Fibroblast of lung (primary cell): ENCODE data around the gene P2RX4. TPM values are rescaled to one million over a fixed set of nuclear protein-coding genes. Genes with fewer than 3 reads are reported as not detected.

Experiments used
- DNase-seq, 2 donors: peaks; one replicate each; pipeline versions ENCODE4 v3.0.0 to v3.0.0-alpha.2; 2010; ENCODE audit warnings: low read depth in 2 of 2
- H2AFZ ChIP-seq: 2 replicates; pipeline ENCODE4 v1.5.1; 2012; ENCODE audit warnings: low read length, control low read depth, inconsistent platforms
- H3K27ac ChIP-seq: 2 replicates; pipeline ENCODE4 v1.5.1; 2011; ENCODE audit warnings: low read length, control low read depth; ENCODE audit not compliant: insufficient read depth
- H3K27me3 ChIP-seq: 2 replicates; pipeline ENCODE4 v1.5.1; 2011; ENCODE audit warnings: mild to moderate bottlenecking, low read length; ENCODE audit not compliant: control insufficient read depth, insufficient read depth
- H3K36me3 ChIP-seq: 2 replicates; pipeline ENCODE4 v1.5.1; 2011; ENCODE audit warnings: low read length; ENCODE audit not compliant: control insufficient read depth, insufficient read depth
- H3K4me1 ChIP-seq: 2 replicates; pipeline ENCODE4 v1.5.1; 2011; ENCODE audit warnings: low read length; ENCODE audit not compliant: control insufficient read depth, insufficient read depth; ENCODE audit errors: extremely low read depth
- H3K4me2 ChIP-seq: 2 replicates; pipeline ENCODE4 v1.5.1; 2011; ENCODE audit warnings: low read length, control low read depth; ENCODE audit not compliant: insufficient read depth; ENCODE audit errors: extremely low read depth
- H3K4me3 ChIP-seq, 4 experiments: fragments of 200-600 bp in 1 of 4; sonication (generic) in 1 of 4; replicated peaks in 1 of 4; 2 replicates each; pipeline ENCODE4 v1.5.1; 2011 to 2016; ENCODE audit warnings: low read length in 4 of 4, low read depth in 3 of 4, mild to moderate bottlenecking in 3 of 4, control low read depth in 2 of 4, inconsistent platforms in 1 of 4, mixed read lengths in 1 of 4; ENCODE audit not compliant: insufficient read depth in 1 of 4; ENCODE audit errors: control extremely low read depth in 1 of 4
- H3K79me2 ChIP-seq: 2 replicates; pipeline ENCODE4 v1.5.1; 2012; ENCODE audit warnings: mild to moderate bottlenecking, low read length, inconsistent platforms; ENCODE audit not compliant: control insufficient read depth, insufficient read depth
- H3K9ac ChIP-seq: 2 replicates; pipeline ENCODE4 v1.5.1; 2011; ENCODE audit warnings: mild to moderate bottlenecking, low read length, control low read depth; ENCODE audit not compliant: insufficient read depth
- H3K9me3 ChIP-seq: 2 replicates; pipeline ENCODE4 v1.5.1; 2012; ENCODE audit warnings: low read depth, low read length; ENCODE audit not compliant: control insufficient read depth, insufficient read depth
- H4K20me1 ChIP-seq: 2 replicates; pipeline ENCODE4 v1.5.1; 2011; ENCODE audit warnings: low read length; ENCODE audit not compliant: control insufficient read depth, insufficient read depth; ENCODE audit errors: extremely low read depth
- CTCF ChIP-seq, 2 donors: IDR thresholded peaks in 1 of 2; conservative IDR thresholded peaks in 1 of 2; 1 replicate in 1 of 2; 2 replicates in 1 of 2; pipeline ENCODE4 v1.5.1; 2011 to 2012; ENCODE audit warnings: low read length in 2 of 2, control low read depth in 1 of 2, inconsistent platforms in 1 of 2, low read depth in 1 of 2, mild to moderate bottlenecking in 1 of 2
- EZH2 ChIP-seq: IDR thresholded peaks from 2 replicates; pipeline ENCODE4 v1.5.1; 2012; ENCODE audit warnings: low read length, control low read depth, mild to moderate bottlenecking; ENCODE audit errors: missing control alignments
- polyA plus RNA-seq, 2 donors: library from polyadenylated mRNA; depleted of rRNA in 1 of 2; stranded (reverse) in 1 of 2; unstranded in 1 of 2; fragments of >200 nt; gene quantifications; 2 replicates each; pipeline ENCODE4 v1.2.1, GENCODE V29; 2011 to 2012; ENCODE audit warnings: missing spikeins in 1 of 2
- total RNA-seq: library from RNA; depleted of rRNA; stranded (reverse); fragments of >200 nt; gene quantifications from 2 replicates; pipeline ENCODE4 v1.2.1, GENCODE V29; 2014

Gene P2RX4
- total and polyA plus RNA-seq, 2 donors (not counting 1 experiment from before 2014, with no cell fraction given): 27.2 to 59.8 TPM

GRCh38 chr12:121172145-121172544 is 37.8 kb upstream of the P2RX4 start:
- no peak overlapping the region for H2AFZ ChIP-seq
- H3K79me2 ChIP-seq: no peaks in the 10 kb centered on the region
- H3K4me3 ChIP-seq: no peak overlapping the region
- H3K36me3 ChIP-seq: no peaks in the 10 kb centered on the region
- no peak for DNase-seq
- no peaks in the 10 kb centered on the region for H3K4me1 ChIP-seq
- TF ChIP-seq CTCF (conservative IDR thresholded peaks at IDR 0.05 in 1 of 2, IDR thresholded peaks at IDR 0.05 in 1 of 2; ENCODE audit: low read depth in 1 of 2, low read length in 2 of 2) (no peak), EZH2 (no peak)
- H3K27ac ChIP-seq: no peak overlapping the region
- H3K4me2 ChIP-seq: no peak overlapping the region
- H3K27me3 ChIP-seq: no peaks in the 10 kb centered on the region
- H4K20me1 ChIP-seq: no peaks in the 10 kb centered on the region
- no peak overlapping the region for H3K9ac ChIP-seq
- H3K9me3 ChIP-seq: no peaks in the 10 kb centered on the region

- no peak overlapping the region for H2AFZ ChIP-seq
- no peak overlapping the region for H3K9ac ChIP-seq
- no peaks in the 10 kb centered on the region for H3K79me2 ChIP-seq
- no peaks in the 10 kb centered on the region for H4K20me1 ChIP-seq
- DNase-seq: no peak
- H3K9me3 ChIP-seq: no peaks in the 10 kb centered on the region
- H3K27ac ChIP-seq: no peak overlapping the region
- H3K27me3 ChIP-seq: no peaks in the 10 kb centered on the region
- no peaks in the 10 kb centered on the region for H3K36me3 ChIP-seq
- no peaks in the 10 kb centered on the region for H3K4me1 ChIP-seq
- no peak overlapping the region for H3K4me3 ChIP-seq
- TF ChIP-seq EZH2: no peak
- no peak for TF ChIP-seq CTCF (conservative IDR thresholded peaks at IDR 0.05 in 1 of 2, IDR thresholded peaks at IDR 0.05 in 1 of 2; ENCODE audit: low read depth in 1 of 2, low read length in 2 of 2)
- H3K4me2 ChIP-seq: no peak overlapping the region
Observed at GRCh38 chr12:121175383-121176119, 34.4 kb upstream of the P2RX4 start.

GRCh38 chr12:121176826-121177529 is 33.0 kb upstream of the P2RX4 start:
- no peaks in the 10 kb centered on the region for H3K36me3 ChIP-seq
- H3K9me3 ChIP-seq: no peaks in the 10 kb centered on the region
- no peak overlapping the region for H2AFZ ChIP-seq
- no peaks in the 10 kb centered on the region for H3K27me3 ChIP-seq
- TF ChIP-seq EZH2: no peak
- TF ChIP-seq CTCF (conservative IDR thresholded peaks at IDR 0.05 in 1 of 2, IDR thresholded peaks at IDR 0.05 in 1 of 2; ENCODE audit: low read depth in 1 of 2, low read length in 2 of 2): no peak
- H3K27ac ChIP-seq: no peak overlapping the region
- H3K4me3 ChIP-seq: no peak overlapping the region
- no peaks in the 10 kb centered on the region for H4K20me1 ChIP-seq
- no peak for DNase-seq
- H3K9ac ChIP-seq: no peak overlapping the region
- no peak overlapping the region for H3K4me2 ChIP-seq
- no peaks in the 10 kb centered on the region for H3K4me1 ChIP-seq
- no peaks in the 10 kb centered on the region for H3K79me2 ChIP-seq
